HepG2 (cell line): Measurements from ENCODE around the gene CRIM1. TPM values are rescaled to one million over a fixed set of nuclear protein-coding genes. Genes with fewer than 3 reads are reported as not detected.

ENCODE experiments used
- BRCA1 ChIP-seq: sonication (generic); formaldehyde crosslinking; IDR thresholded peaks from 2 replicates; pipeline ENCODE4 v1.4.0; 2020; ENCODE audit warnings: missing genetic modification reagents
- DBP ChIP-seq: sonication (generic); formaldehyde crosslinking; IDR thresholded peaks from 2 replicates; pipeline ENCODE4 v1.4.0; 2020; ENCODE audit warnings: missing genetic modification reagents; ENCODE audit errors: not compliant biosample characterization
- FOXO4 ChIP-seq: sonication (generic); formaldehyde crosslinking; conservative IDR thresholded peaks from 2 replicates; pipeline ENCODE4 v1.8.1; 2023; ENCODE audit warnings: missing genetic modification reagents
- KLF15 ChIP-seq: sonication (generic); formaldehyde crosslinking; IDR thresholded peaks from 2 replicates; pipeline ENCODE4 v1.8.1; 2023; ENCODE audit warnings: borderline replicate concordance, mild to moderate bottlenecking, inconsistent platforms, missing genetic modification reagents, mixed read lengths
- LRRFIP1 ChIP-seq: sonication (generic); formaldehyde crosslinking; conservative IDR thresholded peaks from 2 replicates; pipeline ENCODE4 v1.4.0; 2020; ENCODE audit warnings: missing genetic modification reagents
- NCOR1 ChIP-seq: fragments of 200-600 bp; sonication (generic); IDR thresholded peaks from 2 replicates; pipeline ENCODE4 v1.7.0; 2017; ENCODE audit warnings: antibody characterized with exemption, low read length, borderline replicate concordance
- NFIC ChIP-seq: IDR thresholded peaks from 2 replicates; pipeline ENCODE4 v1.6.1; 2012; ENCODE audit warnings: mild to moderate bottlenecking, low read length, inconsistent platforms
- NPAS2 ChIP-seq: sonication (generic); formaldehyde crosslinking; IDR thresholded peaks from 2 replicates; pipeline ENCODE4 v1.8.0; 2022; ENCODE audit warnings: mild to moderate bottlenecking, missing genetic modification reagents, borderline replicate concordance
- SP5 ChIP-seq: IDR thresholded peaks from 2 replicates; pipeline ENCODE4 v1.6.1; 2016; ENCODE audit warnings: low read depth, borderline replicate concordance
- SYNCRIP ChIP-seq: fragments of 200-400 bp; formaldehyde crosslinking; IDR thresholded peaks from 2 replicates; pipeline ENCODE4 v1.6.1; 2018; ENCODE audit warnings: mild to moderate bottlenecking, low read depth, low read length; ENCODE audit not compliant: insufficient read depth
- TEAD2 ChIP-seq: sonication (generic); formaldehyde crosslinking; IDR thresholded peaks from 2 replicates; pipeline ENCODE4 v1.9.0; 2021; ENCODE audit warnings: missing genetic modification reagents
- TMF1 ChIP-seq: sonication (generic); formaldehyde crosslinking; IDR thresholded peaks from 2 replicates; pipeline ENCODE4 v1.8.1; 2022; ENCODE audit warnings: low read depth, missing genetic modification reagents
- ZMYM4 ChIP-seq: sonication (generic); formaldehyde crosslinking; IDR thresholded peaks from 2 replicates; pipeline ENCODE4 v1.8.1; 2023; ENCODE audit warnings: mild to moderate bottlenecking, missing genetic modification reagents
- ZNF121 ChIP-seq: sonication (generic); formaldehyde crosslinking; IDR thresholded peaks from 2 replicates; pipeline ENCODE4 v1.5.0; 2020; ENCODE audit warnings: mild to moderate bottlenecking, missing genetic modification reagents
- ZNF34 ChIP-seq: sonication (generic); formaldehyde crosslinking; IDR thresholded peaks from 2 replicates; pipeline ENCODE4 v1.4.0; 2020; ENCODE audit warnings: mild to moderate bottlenecking, missing genetic modification reagents, borderline replicate concordance
- ZNF350 ChIP-seq: sonication (generic); formaldehyde crosslinking; IDR thresholded peaks from 2 replicates; pipeline ENCODE4 v1.4.0; 2020; ENCODE audit warnings: mild to moderate bottlenecking, low read depth, missing genetic modification reagents, borderline replicate concordance
- ZNF431 ChIP-seq: sonication (generic); formaldehyde crosslinking; IDR thresholded peaks from 2 replicates; pipeline ENCODE4 v1.9.0; 2022; ENCODE audit warnings: missing genetic modification reagents, low read depth, mild to moderate bottlenecking, borderline replicate concordance
- ZNF552 ChIP-seq: sonication (generic); formaldehyde crosslinking; IDR thresholded peaks from 2 replicates; pipeline ENCODE4 v1.9.0; 2022; ENCODE audit warnings: missing genetic modification reagents, mild to moderate bottlenecking, borderline replicate concordance
- polyA plus RNA-seq, 8 experiments: library from polyadenylated mRNA; depleted of rRNA in 3 of 8; stranded (reverse) in 7 of 8; unstranded in 1 of 8; fragments of >200 nt; fragmentation: Illumina TruSeq in 4 of 8; extraction: Trizol in 4 of 8; gene quantifications; 2 replicates each; pipeline versions ENCODE4 v1.2.1 to v1.2.3, GENCODE V29; 2011 to 2016; ENCODE audit warnings: low read depth in 4 of 8, missing spikeins in 1 of 8, mixed read lengths in 1 of 8; ENCODE audit not compliant: insufficient read depth in 1 of 8
- total RNA-seq, 5 experiments: library from RNA; depleted of rRNA; stranded (reverse); fragments of >200 nt; fragmentation: Illumina TruSeq; extraction: Trizol; gene quantifications; 2 replicates each; pipeline ENCODE4 v1.2.3, GENCODE V29; 2016; ENCODE audit warnings: low read depth in 1 of 5
- TF ChIP-seq, protein P1 (sequence below): sonication (generic); formaldehyde crosslinking; conservative IDR thresholded peaks from 2 replicates; pipeline ENCODE4 v1.8.0; 2022; ENCODE audit warnings: missing genetic modification reagents
- TF ChIP-seq, protein P2 (sequence below): sonication (generic); formaldehyde crosslinking; IDR thresholded peaks from 2 replicates; pipeline ENCODE4 v1.8.0; 2022; ENCODE audit warnings: mild to moderate bottlenecking, missing genetic modification reagents
- TF ChIP-seq, protein P3 (sequence below): sonication (generic); formaldehyde crosslinking; IDR thresholded peaks from 2 replicates; pipeline ENCODE4 v1.4.0; 2020; ENCODE audit warnings: missing genetic modification reagents

The CRIM1 gene
- total and polyA plus RNA-seq, 2 of the 13 experiments (the other 11 are each of a cell fraction or from before 2014, with no cell fraction given) = 39.1 to 69.9 TPM

GRCh38 chr2:36459725-36460137, 104.2 kb downstream of the CRIM1 start (continued):
- TF ChIP-seq LRRFIP1 (no peak), SYNCRIP (no peak), BRCA1 (no peak), TEAD2 (no peak), ZNF34 (CRISPR knock-in tag) (no peak), ZNF552 (CRISPR knock-in tag) (no peak), NPAS2 (no peak), NCOR1 (no peak; the same call in 1 of the 2 replicates), FOXO4 (CRISPR knock-in tag) (no peak), NFIC (no peak), TMF1 (CRISPR knock-in tag) (no peak), ZNF431 (0 out of 2 replicates have a peak, but pooled peaks have one; percentile 48), ZMYM4 (peak; percentile 70), DBP (CRISPR knock-in tag) (peak; percentile 55), ZNF350 (CRISPR knock-in tag) (0 out of 2 replicates have a peak, but pooled peaks have one; percentile 29), ZNF121 (CRISPR knock-in tag) (no peak), SP5 (CRISPR knock-in tag) (no peak), KLF15 (CRISPR knock-in tag) (no peak)
- TF ChIP-seq, protein P1, sequence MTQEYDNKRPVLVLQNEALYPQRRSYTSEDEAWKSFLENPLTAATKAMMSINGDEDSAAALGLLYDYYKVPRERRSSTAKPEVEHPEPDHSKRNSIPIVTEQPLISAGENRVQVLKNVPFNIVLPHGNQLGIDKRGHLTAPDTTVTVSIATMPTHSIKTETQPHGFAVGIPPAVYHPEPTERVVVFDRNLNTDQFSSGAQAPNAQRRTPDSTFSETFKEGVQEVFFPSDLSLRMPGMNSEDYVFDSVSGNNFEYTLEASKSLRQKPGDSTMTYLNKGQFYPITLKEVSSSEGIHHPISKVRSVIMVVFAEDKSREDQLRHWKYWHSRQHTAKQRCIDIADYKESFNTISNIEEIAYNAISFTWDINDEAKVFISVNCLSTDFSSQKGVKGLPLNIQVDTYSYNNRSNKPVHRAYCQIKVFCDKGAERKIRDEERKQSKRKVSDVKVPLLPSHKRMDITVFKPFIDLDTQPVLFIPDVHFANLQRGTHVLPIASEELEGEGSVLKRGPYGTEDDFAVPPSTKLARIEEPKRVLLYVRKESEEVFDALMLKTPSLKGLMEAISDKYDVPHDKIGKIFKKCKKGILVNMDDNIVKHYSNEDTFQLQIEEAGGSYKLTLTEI (CRISPR knock-in tag) = no peak
- TF ChIP-seq, protein P2, sequence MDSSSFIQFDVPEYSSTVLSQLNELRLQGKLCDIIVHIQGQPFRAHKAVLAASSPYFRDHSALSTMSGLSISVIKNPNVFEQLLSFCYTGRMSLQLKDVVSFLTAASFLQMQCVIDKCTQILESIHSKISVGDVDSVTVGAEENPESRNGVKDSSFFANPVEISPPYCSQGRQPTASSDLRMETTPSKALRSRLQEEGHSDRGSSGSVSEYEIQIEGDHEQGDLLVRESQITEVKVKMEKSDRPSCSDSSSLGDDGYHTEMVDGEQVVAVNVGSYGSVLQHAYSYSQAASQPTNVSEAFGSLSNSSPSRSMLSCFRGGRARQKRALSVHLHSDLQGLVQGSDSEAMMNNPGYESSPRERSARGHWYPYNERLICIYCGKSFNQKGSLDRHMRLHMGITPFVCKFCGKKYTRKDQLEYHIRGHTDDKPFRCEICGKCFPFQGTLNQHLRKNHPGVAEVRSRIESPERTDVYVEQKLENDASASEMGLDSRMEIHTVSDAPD = no peak
- TF ChIP-seq, protein P3, sequence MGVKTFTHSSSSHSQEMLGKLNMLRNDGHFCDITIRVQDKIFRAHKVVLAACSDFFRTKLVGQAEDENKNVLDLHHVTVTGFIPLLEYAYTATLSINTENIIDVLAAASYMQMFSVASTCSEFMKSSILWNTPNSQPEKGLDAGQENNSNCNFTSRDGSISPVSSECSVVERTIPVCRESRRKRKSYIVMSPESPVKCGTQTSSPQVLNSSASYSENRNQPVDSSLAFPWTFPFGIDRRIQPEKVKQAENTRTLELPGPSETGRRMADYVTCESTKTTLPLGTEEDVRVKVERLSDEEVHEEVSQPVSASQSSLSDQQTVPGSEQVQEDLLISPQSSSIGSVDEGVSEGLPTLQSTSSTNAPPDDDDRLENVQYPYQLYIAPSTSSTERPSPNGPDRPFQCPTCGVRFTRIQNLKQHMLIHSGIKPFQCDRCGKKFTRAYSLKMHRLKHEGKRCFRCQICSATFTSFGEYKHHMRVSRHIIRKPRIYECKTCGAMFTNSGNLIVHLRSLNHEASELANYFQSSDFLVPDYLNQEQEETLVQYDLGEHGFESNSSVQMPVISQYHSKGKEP (CRISPR knock-in tag) = no peak
